Pericardium fibroblast (primary cell): ENCODE results near the gene ACTR8. TPM values are rescaled to one million over a fixed set of nuclear protein-coding genes. Genes with fewer than 3 reads are reported as not detected.

Source experiments
- total RNA-seq: library from RNA; depleted of rRNA; stranded (reverse); fragments of >200 nt; gene quantifications from 2 replicates; pipeline ENCODE4 v1.2.3, GENCODE V29; 2015

ACTR8 gene
- total RNA-seq, result 22.8 and 27.3 TPM in 2 replicates

GRCh38 chr3:53881691-53882593 lies at the start of gene ACTR8:
Gene ACTR8, minus strand, starts transcription at chr3:53882152. Its CDS starts 51 bp downstream, at chr3:53882101.

GRCh38 chr3:53891497-53892285 lies 9.7 kb upstream of the ACTR8 start, which contains the start of gene SELENOK:
Gene SELENOK, minus strand, starts transcription at chr3:53891859.

GRCh38 chr3:53846134-53846850 lies 35.7 kb downstream of the ACTR8 start, which contains the start of the genes CHDH and IL17RB:
Gene CHDH, minus strand, starts transcription at chr3:53846419. Its CDS starts 22,411 bp downstream, at chr3:53824008.
Gene IL17RB, plus strand, starts transcription at chr3:53846568. Its CDS starts 21 bp downstream, at chr3:53846589.

Other genes with a start within 250 kb of the ACTR8 start
- under 0.01 and 0.17 TPM in 2 replicates for gene CHDH, start 35.7 kb downstream of the ACTR8 start, total RNA-seq
- not detected in 2 replicates for gene IL17RB, start 35.6 kb downstream of the ACTR8 start, total RNA-seq
- 14.9 and 23.0 TPM in 2 replicates for gene SELENOK, start 9.7 kb upstream of the ACTR8 start, total RNA-seq
- gene CACNA2D3, start 240.4 kb upstream of the ACTR8 start, total RNA-seq, result 3.4 TPM in 1 of 2 replicates, not detected in the other